ENCODE results near the gene C12orf54.
"Not testable (repeated sequence)": the region's sequence is repeated elsewhere in the genome, so short reads cannot be mapped to it uniquely, and the experiment has no call there.

The C12orf54 gene

GRCh38 chr12:48489012-48489411, 6.7 kb downstream of the C12orf54 start:
- H3K79me2 ChIP-seq (ENCODE audit: insufficient read depth, low read length), result no peaks in the 10 kb centered on the region
- no peak overlapping the region for H3K4me2 ChIP-seq (ENCODE audit: low read depth, low read length, poor library complexity, severe bottlenecking)
- H3K4me3 ChIP-seq (ENCODE audit: insufficient read depth, low read length, poor library complexity, severe bottlenecking), result no peak overlapping the region
- no peaks in the 10 kb centered on the region for H3K9me3 ChIP-seq (ENCODE audit: insufficient read depth, low read length)
- no peak overlapping the region for H3K27ac ChIP-seq (ENCODE audit: low read depth, low read length)
- TF ChIP-seq EZH2phosphoT487 (conservative IDR thresholded peaks at IDR 0.05; ENCODE audit: low read length) (no peak), CTCF (IDR thresholded peaks at IDR 0.05; ENCODE audit: insufficient read depth, low read length, poor library complexity, severe bottlenecking) (no peak)
- H4K20me1 ChIP-seq (ENCODE audit: low read depth, low read length), result no peaks in the 10 kb centered on the region
- H3K9me2 ChIP-seq (replicated peaks; ENCODE audit: insufficient read depth, low read length), result no peaks in the 10 kb centered on the region
- no peak overlapping the region for H2AFZ ChIP-seq (ENCODE audit: low read depth, low read length, severe bottlenecking)
- no peaks in the 10 kb centered on the region for H3K27me3 ChIP-seq (ENCODE audit: low read length)
- no peaks in the 10 kb centered on the region for H3F3A ChIP-seq (ENCODE audit: insufficient read depth)
- H3K36me3 ChIP-seq (ENCODE audit: low read length), result no peaks in the 10 kb centered on the region
- H3K9ac ChIP-seq (ENCODE audit: low read length), result no peak overlapping the region

DNA sequence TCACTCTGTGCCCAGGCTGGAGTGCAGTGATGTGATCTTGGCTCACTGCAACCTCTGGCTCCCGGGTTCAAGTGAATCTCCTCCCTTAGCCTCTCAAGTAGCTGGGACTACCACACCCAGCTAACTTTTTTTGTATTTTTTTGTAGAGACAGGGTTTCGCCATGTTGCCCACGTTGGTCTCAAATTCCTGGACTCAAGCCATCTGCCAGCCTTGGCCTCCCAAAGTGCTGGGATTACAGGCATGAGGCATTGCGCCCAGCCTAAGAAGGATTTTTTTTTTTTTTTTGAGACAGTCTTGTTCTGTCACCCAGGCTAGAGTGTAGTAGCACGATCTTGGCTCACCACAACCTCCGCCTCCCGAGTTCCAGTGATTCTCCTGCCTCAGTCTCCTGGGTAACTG, 7.2 kb downstream of the C12orf54 start:
- not testable (repeated sequence) for H3K36me3 ChIP-seq (ENCODE audit: low read length); H3K79me2 ChIP-seq (ENCODE audit: insufficient read depth, low read length); H3K4me3 ChIP-seq (ENCODE audit: insufficient read depth, low read length, poor library complexity, severe bottlenecking); H3K27me3 ChIP-seq (ENCODE audit: low read length); H2AFZ ChIP-seq (ENCODE audit: low read depth, low read length, severe bottlenecking); H3K4me2 ChIP-seq (ENCODE audit: low read depth, low read length, poor library complexity, severe bottlenecking); H4K20me1 ChIP-seq (ENCODE audit: low read depth, low read length); H3F3A ChIP-seq (ENCODE audit: insufficient read depth); H3K9me3 ChIP-seq (ENCODE audit: insufficient read depth, low read length); H3K9ac ChIP-seq (ENCODE audit: low read length); H3K27ac ChIP-seq (ENCODE audit: low read depth, low read length); H3K9me2 ChIP-seq (replicated peaks; ENCODE audit: insufficient read depth, low read length)

GRCh38 chr12:48500281-48500680, 18.0 kb downstream of the C12orf54 start:
- not testable (repeated sequence) for H3K9me2 ChIP-seq (replicated peaks; ENCODE audit: insufficient read depth, low read length); H3K4me3 ChIP-seq (ENCODE audit: insufficient read depth, low read length, poor library complexity, severe bottlenecking); H3F3A ChIP-seq (ENCODE audit: insufficient read depth); H3K9ac ChIP-seq (ENCODE audit: low read length); H2AFZ ChIP-seq (ENCODE audit: low read depth, low read length, severe bottlenecking); H3K79me2 ChIP-seq (ENCODE audit: insufficient read depth, low read length); H3K4me2 ChIP-seq (ENCODE audit: low read depth, low read length, poor library complexity, severe bottlenecking); H3K36me3 ChIP-seq (ENCODE audit: low read length); H3K27ac ChIP-seq (ENCODE audit: low read depth, low read length); H4K20me1 ChIP-seq (ENCODE audit: low read depth, low read length); H3K9me3 ChIP-seq (ENCODE audit: insufficient read depth, low read length); H3K27me3 ChIP-seq (ENCODE audit: low read length)

DNA sequence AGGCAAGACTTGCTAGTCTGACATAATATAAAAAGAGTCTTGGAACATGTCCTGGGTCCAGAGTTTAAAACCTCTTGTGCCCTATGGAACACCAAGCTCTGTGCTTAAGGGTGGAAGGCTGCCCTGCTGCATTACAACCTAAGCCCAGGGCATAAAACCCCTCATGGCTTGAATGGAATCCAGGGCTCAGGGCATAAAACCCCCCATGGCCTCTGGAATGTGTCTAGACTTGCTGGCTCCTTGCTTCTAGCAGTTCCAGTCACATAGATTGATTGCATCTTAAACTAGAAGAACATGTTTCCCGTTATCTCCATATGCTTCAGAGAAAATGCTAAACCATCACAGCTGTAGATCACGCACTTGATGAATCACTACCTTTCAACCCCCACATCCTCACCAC, 24.5 kb downstream of the C12orf54 start:
- H3K79me2 ChIP-seq (ENCODE audit: insufficient read depth, low read length); H3K36me3 ChIP-seq (ENCODE audit: low read length); H3K9me2 ChIP-seq (replicated peaks; ENCODE audit: insufficient read depth, low read length); H4K20me1 ChIP-seq (ENCODE audit: low read depth, low read length); H3K4me2 ChIP-seq (ENCODE audit: low read depth, low read length, poor library complexity, severe bottlenecking); H3K9ac ChIP-seq (ENCODE audit: low read length); H3K27me3 ChIP-seq (ENCODE audit: low read length); H3K9me3 ChIP-seq (ENCODE audit: insufficient read depth, low read length); H3K27ac ChIP-seq (ENCODE audit: low read depth, low read length); H3F3A ChIP-seq (ENCODE audit: insufficient read depth); H2AFZ ChIP-seq (ENCODE audit: low read depth, low read length, severe bottlenecking); H3K4me3 ChIP-seq (ENCODE audit: insufficient read depth, low read length, poor library complexity, severe bottlenecking): not testable (repeated sequence)

DNA sequence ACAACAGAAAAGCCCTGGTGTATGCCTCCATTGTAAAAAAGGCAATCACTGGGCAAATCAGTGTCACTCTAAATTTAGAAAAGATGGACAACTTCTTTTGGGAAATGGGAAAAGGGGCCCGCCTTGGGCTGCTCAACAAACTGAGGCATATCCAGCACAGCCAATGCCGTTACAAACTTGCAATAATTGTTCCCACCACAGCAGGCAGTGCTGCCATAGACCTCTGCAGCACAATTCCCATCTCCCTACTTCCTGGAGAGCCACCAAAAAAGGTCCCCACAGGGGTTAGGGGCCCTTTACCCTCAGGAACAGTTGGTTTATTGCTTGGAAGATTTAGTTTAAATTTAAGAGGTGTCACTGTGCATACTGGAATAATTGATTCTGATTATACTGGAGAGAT, 26.7 kb downstream of the C12orf54 start:
- no peaks in the 10 kb centered on the region for H3K79me2 ChIP-seq (ENCODE audit: insufficient read depth, low read length)
- no peaks in the 10 kb centered on the region for H3F3A ChIP-seq (ENCODE audit: insufficient read depth)
- H3K4me2 ChIP-seq (ENCODE audit: low read depth, low read length, poor library complexity, severe bottlenecking), result no peak overlapping the region
- H3K27me3 ChIP-seq (ENCODE audit: low read length), result no peaks in the 10 kb centered on the region
- no peaks in the 10 kb centered on the region for H3K9me2 ChIP-seq (replicated peaks; ENCODE audit: insufficient read depth, low read length)
- no peaks in the 10 kb centered on the region for H4K20me1 ChIP-seq (ENCODE audit: low read depth, low read length)
- H3K9me3 ChIP-seq (ENCODE audit: insufficient read depth, low read length), result no peaks in the 10 kb centered on the region
- H3K27ac ChIP-seq (ENCODE audit: low read depth, low read length), result no peak overlapping the region
- no peak overlapping the region for H3K9ac ChIP-seq (ENCODE audit: low read length)
- no peak overlapping the region for H2AFZ ChIP-seq (ENCODE audit: low read depth, low read length, severe bottlenecking)
- H3K4me3 ChIP-seq (ENCODE audit: insufficient read depth, low read length, poor library complexity, severe bottlenecking), result no peak overlapping the region
- H3K36me3 ChIP-seq (ENCODE audit: low read length), result no peaks in the 10 kb centered on the region
- TF ChIP-seq CTCF (IDR thresholded peaks at IDR 0.05; ENCODE audit: insufficient read depth, low read length, poor library complexity, severe bottlenecking), result no peak
- no peak for TF ChIP-seq EZH2phosphoT487 (conservative IDR thresholded peaks at IDR 0.05; ENCODE audit: low read length)

Measured in SU-DHL-6 (cell line).